ENCODE data around the gene ZCCHC9. TPM values are rescaled to one million over a fixed set of nuclear protein-coding genes. Genes with fewer than 3 reads are reported as not detected.

ZCCHC9 gene
- total and polyA plus RNA-seq, 2 donors (not counting 1 experiment from before 2014, with no cell fraction given) = 8.8 to 23.0 TPM

- CTCF ChIA-PET = no interaction called here
- DNase-seq (no peak), ATAC-seq (ENCODE audit: low read depth) (no peak)
- 97% methylated on average over 13 of the region's 13 CpGs for WGBS (ENCODE audit: insufficient coverage)
- intact Hi-C loops (cut with micrococcal nuclease) = no loop called here
- Histone ChIP-seq H3K79me2 (ENCODE audit: control insufficient read depth, insufficient read depth, low read length) (no peaks in the 10 kb centered on the region), H3K27me3 (replicated peaks in 1 of 4; ENCODE audit: control extremely low read depth in 1 of 4, control insufficient read depth in 3 of 4, insufficient read depth in 4 of 4, low read length in 3 of 4) (peaks cover 0 to 3% (median 0%) of the 10 kb centered on the region in 4 experiments), H3K36me3 (replicated peaks in 1 of 2; ENCODE audit: control extremely low read depth in 1 of 2, control insufficient read depth in 1 of 2, extremely low read depth in 1 of 2, insufficient read depth in 2 of 2, low read length in 1 of 2) (no peaks in the 10 kb centered on the region), H3K4me2 (replicated peaks; ENCODE audit: low read depth, low read length, poor library complexity, severe bottlenecking) (no peak overlapping the region), H3K27ac (ENCODE audit: low read length in 2 of 2) (no peak overlapping the region), H3K4me3 (ENCODE audit: control extremely low read depth in 1 of 5, extremely low read depth in 1 of 5, insufficient read depth in 1 of 5, low read depth in 2 of 5, low read length in 4 of 5) (no peak overlapping the region), H2AFZ (ENCODE audit: insufficient read depth, low read depth, low read length, poor library complexity, severe bottlenecking) (no peak overlapping the region), H3K9me3 (ENCODE audit: control extremely low read depth in 1 of 3, control insufficient read depth in 2 of 3, insufficient read depth in 1 of 3, low read length in 2 of 3) (no peaks in the 10 kb centered on the region), H3K4me1 (ENCODE audit: control insufficient read depth in 2 of 2, insufficient read depth in 2 of 2, low read length in 2 of 2) (no peaks in the 10 kb centered on the region), H4K20me1 (ENCODE audit: control insufficient read depth, insufficient read depth, low read length, poor library complexity, severe bottlenecking) (no peaks in the 10 kb centered on the region), H3K9ac (ENCODE audit: low read length) (no peak overlapping the region)
- Mint-ChIP-seq H3K9me3 (ENCODE audit: insufficient read depth) (no peaks in the 10 kb centered on the region), H3K27ac (no peak overlapping the region), H3K27me3 (no peaks in the 10 kb centered on the region), H3K4me1 (no peaks in the 10 kb centered on the region), H3K4me3 (no peak overlapping the region)
- TF ChIP-seq EZH2 (IDR thresholded peaks at IDR 0.05; ENCODE audit: borderline replicate concordance, insufficient read depth, low read depth, low read length, poor library complexity, severe bottlenecking) (no peak), CTCF (IDR thresholded peaks at IDR 0.05) (no peak)
- POLR2A ChIA-PET = no interaction called here
Measured at GRCh38 chr5:81344736-81345135, 43.3 kb downstream of the ZCCHC9 start.

- Histone ChIP-seq H3K9ac (ENCODE audit: low read length) (no peak overlapping the region), H3K79me2 (ENCODE audit: control insufficient read depth, insufficient read depth, low read length) (no peaks in the 10 kb centered on the region), H3K4me1 (ENCODE audit: control insufficient read depth in 2 of 2, insufficient read depth in 2 of 2, low read length in 2 of 2) (no peaks in the 10 kb centered on the region), H3K9me3 (ENCODE audit: control extremely low read depth in 1 of 3, control insufficient read depth in 2 of 3, insufficient read depth in 1 of 3, low read length in 2 of 3) (no peaks in the 10 kb centered on the region), H3K27ac (ENCODE audit: low read length in 2 of 2) (no peak overlapping the region), H2AFZ (ENCODE audit: insufficient read depth, low read depth, low read length, poor library complexity, severe bottlenecking) (no peak overlapping the region), H3K4me3 (ENCODE audit: control extremely low read depth in 1 of 5, extremely low read depth in 1 of 5, insufficient read depth in 1 of 5, low read depth in 2 of 5, low read length in 4 of 5) (no peak overlapping the region), H4K20me1 (ENCODE audit: control insufficient read depth, insufficient read depth, low read length, poor library complexity, severe bottlenecking) (no peaks in the 10 kb centered on the region), H3K36me3 (replicated peaks in 1 of 2; ENCODE audit: control extremely low read depth in 1 of 2, control insufficient read depth in 1 of 2, extremely low read depth in 1 of 2, insufficient read depth in 2 of 2, low read length in 1 of 2) (no peaks in the 10 kb centered on the region), H3K27me3 (replicated peaks in 1 of 4; ENCODE audit: control extremely low read depth in 1 of 4, control insufficient read depth in 3 of 4, insufficient read depth in 4 of 4, low read length in 3 of 4) (peaks cover 0 to 3% (median 0%) of the 10 kb centered on the region in 4 experiments), H3K4me2 (replicated peaks; ENCODE audit: low read depth, low read length, poor library complexity, severe bottlenecking) (no peak overlapping the region)
- 100% methylated on average over 1 of the region's 5 CpGs for WGBS (ENCODE audit: insufficient coverage)
- intact Hi-C loops (cut with micrococcal nuclease) = no loop called here
- TF ChIP-seq EZH2 (IDR thresholded peaks at IDR 0.05; ENCODE audit: borderline replicate concordance, insufficient read depth, low read depth, low read length, poor library complexity, severe bottlenecking) = no peak
- TF ChIP-seq CTCF (IDR thresholded peaks at IDR 0.05) = no peak
- ChIA-PET POLR2A (no interaction called here), CTCF (no interaction called here)
- no peaks in the 10 kb centered on the region for H3K4me1 Mint-ChIP-seq
- no peak overlapping the region for H3K27ac Mint-ChIP-seq
- no peaks in the 10 kb centered on the region for H3K9me3 Mint-ChIP-seq (ENCODE audit: insufficient read depth)
- H3K27me3 Mint-ChIP-seq = no peaks in the 10 kb centered on the region
- no peak for ATAC-seq (ENCODE audit: low read depth)
- no peak overlapping the region for H3K4me3 Mint-ChIP-seq
- DNase-seq = no peak
Measured at GRCh38 chr5:81345411-81346003, 44.1 kb downstream of the ZCCHC9 start.

Data from B cell (primary cell).